Cardiac muscle cell (in vitro differentiated cells and primary cell): ENCODE results near the gene CYP3A4. TPM values are rescaled to one million over a fixed set of nuclear protein-coding genes. Genes with fewer than 3 reads are reported as not detected.
"Not testable (repeated sequence)": the region's sequence is repeated elsewhere in the genome, so short reads cannot be mapped to it uniquely, and the experiment has no call there.

Experiments used
- DNase-seq, 2 donors: peaks; one replicate each; pipeline versions ENCODE4 v3.0.0 to v3.0.0-alpha.2; 2010 to 2017; ENCODE audit warnings: low read depth in 1 of 2, low spot score in 1 of 2
- H3K27ac ChIP-seq: fragments of 200-600 bp; sonication (generic); 2 replicates; pipeline ENCODE4 v1.5.1; 2016
- H3K27me3 ChIP-seq: fragments of 200-600 bp; sonication (generic); 2 replicates; pipeline ENCODE4 v1.6.0; 2016; ENCODE audit warnings: control low read depth
- H3K36me3 ChIP-seq: fragments of 200-600 bp; sonication (generic); 2 replicates; pipeline ENCODE4 v1.5.1; 2016; ENCODE audit warnings: control low read depth
- H3K4me1 ChIP-seq: fragments of 200-600 bp; sonication (generic); 2 replicates; pipeline ENCODE4 v1.8.1; 2017; ENCODE audit warnings: low read depth, mild to moderate bottlenecking, mixed run types
- H3K4me3 ChIP-seq: fragments of 200-600 bp; sonication (generic); 2 replicates; pipeline ENCODE4 v1.5.1; 2016; ENCODE audit warnings: mild to moderate bottlenecking
- H3K9me3 ChIP-seq: fragments of 200-600 bp; sonication (generic); 2 replicates; pipeline ENCODE4 v1.5.1; 2017; ENCODE audit warnings: low read depth, mild to moderate bottlenecking, control low read depth
- CTCF ChIP-seq: IDR thresholded peaks from 2 replicates; pipeline ENCODE4 v1.5.1; 2012; ENCODE audit warnings: low read depth, mild to moderate bottlenecking, low read length
- polyA plus RNA-seq: library from polyadenylated mRNA; unstranded; fragments of >200 nt; fragmentation: Nextera tagmentation; extraction: Ambion mirVana; gene quantifications from 2 replicates; pipeline ENCODE4 v1.2.1, GENCODE V29; 2016
- total RNA-seq: library from RNA; depleted of rRNA; stranded (reverse); fragments of >200 nt; gene quantifications from 2 replicates; pipeline ENCODE4 v1.2.3, GENCODE V29; 2016

Gene CYP3A4
- total and polyA plus RNA-seq, 2 experiments from 2014 or later, result not detected

- Histone ChIP-seq H3K27me3 (no peaks in the 10 kb centered on the region), H3K27ac (no peak overlapping the region), H3K4me3 (no peak overlapping the region), H3K4me1 (peaks cover 21% of the 10 kb centered on the region), H3K36me3 (no peaks in the 10 kb centered on the region), H3K9me3 (no peaks in the 10 kb centered on the region)
- DNase-seq, result no peak
- TF ChIP-seq CTCF, result no peak
Measured at GRCh38 chr7:99820408-99821027, 36.5 kb upstream of the CYP3A4 start.

- H3K4me1 ChIP-seq, result no peaks in the 10 kb centered on the region
- H3K36me3 ChIP-seq, result no peaks in the 10 kb centered on the region
- H3K4me3 ChIP-seq, result no peak overlapping the region
- DNase-seq, result no peak
- TF ChIP-seq CTCF, result no peak
- no peak overlapping the region for H3K27ac ChIP-seq
- H3K27me3 ChIP-seq, result no peaks in the 10 kb centered on the region
- H3K9me3 ChIP-seq, result no peaks in the 10 kb centered on the region
Measured at GRCh38 chr7:99808766-99809165, 24.8 kb upstream of the CYP3A4 start.

GRCh38 chr7:99806839-99807478 lies 23.0 kb upstream of the CYP3A4 start:
- Histone ChIP-seq H3K27me3 (no peaks in the 10 kb centered on the region), H3K4me3 (no peak overlapping the region), H3K4me1 (no peaks in the 10 kb centered on the region), H3K27ac (no peak overlapping the region), H3K9me3 (no peaks in the 10 kb centered on the region), H3K36me3 (no peaks in the 10 kb centered on the region)
- TF ChIP-seq CTCF, result no peak
- no peak for DNase-seq

- Histone ChIP-seq H3K4me1 (no peaks in the 10 kb centered on the region), H3K27ac (no peak overlapping the region), H3K27me3 (no peaks in the 10 kb centered on the region), H3K9me3 (no peaks in the 10 kb centered on the region), H3K36me3 (no peaks in the 10 kb centered on the region), H3K4me3 (no peak overlapping the region)
- no peak for TF ChIP-seq CTCF
- no peak for DNase-seq
Measured at GRCh38 chr7:99805641-99806040, 21.7 kb upstream of the CYP3A4 start.

- not testable (repeated sequence) for H3K27me3 ChIP-seq, H3K4me3 ChIP-seq, DNase-seq
Measured at GRCh38 chr7:99803118-99803517, 19.1 kb upstream of the CYP3A4 start.

GRCh38 chr7:99801407-99801806 lies 17.4 kb upstream of the CYP3A4 start:
- not testable (repeated sequence) for DNase-seq, H3K27ac ChIP-seq, H3K4me1 ChIP-seq, H3K4me3 ChIP-seq, H3K36me3 ChIP-seq, H3K9me3 ChIP-seq, H3K27me3 ChIP-seq

More at GRCh38 chr7:99803118-99803517, 19.1 kb upstream of the CYP3A4 start:
- not testable (repeated sequence) for H3K27ac ChIP-seq, H3K36me3 ChIP-seq, H3K9me3 ChIP-seq, H3K4me1 ChIP-seq
